Activated naive CD4-positive, alpha-beta T cell treated with anti-CD3 and anti-CD28 coated beads, Interleukin-2, amount 50 U/mL, for 16 hours (primary cell): Measurements from ENCODE around the gene MMP14.
"Not testable (repeated sequence)": the region's sequence is repeated elsewhere in the genome, so short reads cannot be mapped to it uniquely, and the experiment has no call there.

Experiments
- DNase-seq: peaks from one replicate; pipeline ENCODE4 v3.0.0-alpha.2; 2020

The MMP14 gene

GRCh38 chr14:22836301-22837113 lies at the start of gene MMP14:
MMP14 (plus strand) TSS chr14:22836585; CDS start chr14:22836818, 233 bp downstream.
- no peak for DNase-seq

DNA sequence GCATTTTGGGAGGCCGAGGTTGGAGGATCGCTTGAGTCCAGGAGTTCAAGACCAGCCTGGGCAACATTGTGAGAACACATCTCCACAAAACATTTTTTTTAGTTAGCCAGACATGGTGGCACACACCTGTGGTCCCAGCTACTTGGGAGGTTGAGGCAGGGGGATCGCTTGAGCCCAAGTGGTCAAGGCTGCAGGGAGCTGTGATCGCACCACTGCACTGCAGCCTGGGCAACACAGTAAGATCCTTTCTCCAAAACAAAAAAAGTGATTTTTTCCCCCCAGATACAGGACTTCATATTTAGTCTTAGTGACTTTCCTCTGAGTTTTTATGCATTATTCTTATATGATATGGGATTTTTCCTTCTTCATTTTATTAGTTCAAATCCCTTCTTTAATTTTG lies 49.7 kb upstream of the MMP14 start:
- no peak for DNase-seq

DNA sequence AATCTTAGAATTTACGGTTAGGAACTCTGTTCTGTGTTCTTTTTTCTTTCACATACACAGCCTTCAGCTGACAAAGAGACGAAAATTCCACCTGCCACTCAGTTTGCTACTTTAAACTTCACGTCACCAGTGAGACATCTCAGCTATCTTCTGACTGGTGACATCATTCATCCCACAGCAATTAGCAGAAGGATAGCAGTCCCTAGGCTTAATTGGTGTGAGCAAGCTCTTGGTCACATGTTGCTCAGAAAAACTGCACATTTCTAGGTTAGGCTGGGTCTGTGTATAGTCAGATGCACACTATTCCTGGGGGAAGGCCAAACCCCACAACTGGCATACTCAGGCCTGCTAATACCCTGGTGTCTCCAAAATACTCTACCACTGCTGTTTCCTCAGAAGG lies 45.1 kb upstream of the MMP14 start:
- DNase-seq: no peak

GRCh38 chr14:22792158-22792557 lies 44.2 kb upstream of the MMP14 start:
- DNase-seq: no peak

GRCh38 chr14:22793550-22793949 lies 42.8 kb upstream of the MMP14 start:
- DNase-seq: not testable (repeated sequence)

GRCh38 chr14:22793976-22794375 lies 42.4 kb upstream of the MMP14 start:
- DNase-seq: no peak

DNA sequence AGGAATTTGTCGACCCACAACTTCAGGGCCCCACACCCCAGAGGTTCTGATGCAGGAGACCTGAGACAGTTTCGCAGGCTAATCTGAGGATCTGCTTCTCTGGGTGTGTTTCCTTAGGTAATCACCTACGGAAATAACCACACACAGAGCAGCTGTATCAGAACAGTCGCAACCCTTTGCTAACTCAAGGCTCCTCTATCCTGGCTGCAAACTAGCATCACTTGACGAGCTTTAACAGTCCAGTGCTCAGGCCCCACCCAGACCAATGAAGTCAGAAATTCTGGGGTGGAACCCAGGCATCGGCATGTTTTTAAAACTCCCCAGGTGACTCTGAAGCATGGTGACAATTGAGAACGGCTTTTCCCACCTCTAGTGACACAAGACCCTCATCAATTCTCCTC lies 41.8 kb upstream of the MMP14 start:
- no peak for DNase-seq

- no peak for DNase-seq
Observed at GRCh38 chr14:22796087-22796707, 40.2 kb upstream of the MMP14 start.

GRCh38 chr14:22797017-22797917 lies 39.1 kb upstream of the MMP14 start:
- DNase-seq: no peak

- DNase-seq: no peak
Observed at GRCh38 chr14:22798528-22798927, 37.9 kb upstream of the MMP14 start.

- no peak for DNase-seq
Observed at GRCh38 chr14:22800346-22800745, 36.0 kb upstream of the MMP14 start.

GRCh38 chr14:22801716-22802115 lies 34.7 kb upstream of the MMP14 start:
- no peak for DNase-seq

- no peak for DNase-seq
Observed at GRCh38 chr14:22802860-22803686, 33.3 kb upstream of the MMP14 start.

DNA sequence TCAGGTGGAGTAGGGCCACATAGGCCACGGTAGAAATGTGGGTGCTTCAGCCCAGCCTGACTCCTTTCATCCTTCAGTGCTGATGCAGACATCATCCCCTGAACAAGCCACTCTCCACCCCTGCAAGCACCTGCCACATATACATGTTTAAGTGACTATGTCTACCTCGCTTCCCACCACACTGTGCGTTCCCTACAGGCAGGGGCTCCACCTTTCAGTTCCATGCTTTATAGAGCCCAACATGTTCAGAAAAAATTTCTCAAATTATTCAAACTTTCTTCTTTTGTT lies 32.8 kb upstream of the MMP14 start:
- no peak for DNase-seq

GRCh38 chr14:22805235-22805634 lies 31.1 kb upstream of the MMP14 start:
- DNase-seq: not testable (repeated sequence)

DNA sequence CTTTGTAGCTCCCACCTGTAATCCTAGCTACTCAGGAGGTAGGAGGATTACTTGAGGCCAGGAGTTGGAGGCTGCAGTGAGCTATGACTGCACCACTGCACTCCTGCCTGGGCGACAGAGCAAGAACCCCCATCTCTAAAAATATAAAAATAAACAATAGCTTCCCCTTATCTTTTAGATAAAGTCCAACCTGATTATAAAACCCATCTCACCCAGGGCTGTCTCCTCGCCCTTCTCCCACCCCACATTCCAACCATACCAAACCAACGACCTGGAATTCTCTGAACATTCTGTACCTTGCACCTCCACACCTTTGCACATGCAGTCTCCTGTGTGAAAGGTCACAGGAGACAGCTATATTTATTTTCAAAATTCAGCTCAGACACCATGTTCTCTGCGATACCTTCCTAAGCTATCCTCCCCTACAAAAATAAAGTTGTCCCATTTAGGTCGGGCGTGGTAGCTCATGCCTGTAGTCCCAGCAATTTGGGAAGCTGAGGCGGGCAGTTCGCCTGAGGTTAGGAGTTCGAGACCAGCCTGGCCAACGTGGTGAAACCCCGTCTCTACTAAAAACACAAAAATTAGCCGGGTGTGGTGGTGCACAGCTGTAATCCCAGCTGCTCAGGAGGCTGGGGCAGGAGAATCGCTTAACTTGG lies 28.8 kb upstream of the MMP14 start:
- DNase-seq: no peak

DNA sequence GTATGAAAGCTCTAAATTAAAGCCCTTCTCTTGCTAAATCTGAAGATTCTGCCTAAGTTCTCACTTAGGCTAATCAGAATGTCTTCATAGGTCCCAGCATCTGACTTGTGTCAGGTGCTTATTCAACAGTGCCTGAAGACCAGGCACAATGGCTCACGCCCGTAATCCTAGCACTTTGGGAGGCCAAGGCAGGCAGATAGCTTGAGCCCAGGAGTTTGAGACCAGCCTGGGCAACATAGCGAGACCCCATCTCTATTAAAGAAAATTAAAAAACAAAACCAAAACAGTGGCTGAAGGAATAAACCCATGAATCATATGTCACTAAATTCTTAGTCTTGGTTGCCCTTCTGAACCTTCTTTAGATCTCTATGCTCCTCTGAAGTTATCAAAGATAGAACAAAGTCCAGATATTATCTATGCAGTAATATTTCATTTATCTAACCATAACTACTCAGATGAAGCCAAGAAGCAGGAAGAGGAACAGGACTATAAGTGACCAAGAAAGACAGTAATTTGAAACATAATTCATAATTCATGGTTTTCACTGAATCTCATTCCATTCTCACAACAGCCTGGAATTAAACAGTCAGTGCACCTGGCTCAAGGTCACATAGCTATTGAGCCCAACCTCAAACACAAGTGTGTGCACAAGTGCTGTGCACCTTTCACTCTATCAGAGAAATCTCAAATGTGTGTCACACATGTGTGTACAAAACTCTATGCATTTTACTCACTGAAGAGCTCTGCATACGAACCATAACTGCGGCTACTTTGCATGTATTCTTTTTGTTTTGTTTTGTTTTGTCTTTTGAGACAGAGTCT lies 27.8 kb upstream of the MMP14 start:
- no peak for DNase-seq

DNA sequence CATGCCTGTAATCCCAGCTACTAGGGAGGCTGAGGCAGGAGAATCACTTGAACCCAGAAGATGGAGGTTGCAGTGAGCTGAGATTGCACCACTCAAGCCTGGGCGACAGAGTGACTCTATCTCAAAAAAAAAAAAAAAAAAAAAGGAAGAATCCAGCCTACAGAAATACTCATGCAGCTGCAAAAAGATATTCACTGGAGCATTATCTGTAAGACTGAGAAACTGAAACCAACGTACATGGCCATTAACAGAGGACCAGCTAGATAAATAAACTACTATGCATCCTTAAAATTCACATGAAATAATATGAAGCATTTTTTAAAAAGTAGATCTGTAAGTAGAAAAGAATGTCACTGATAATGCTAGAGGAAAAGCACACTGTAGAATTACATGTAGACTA lies 24.7 kb upstream of the MMP14 start:
- DNase-seq: no peak

- no peak for DNase-seq
Observed at GRCh38 chr14:22812744-22813143, 23.6 kb upstream of the MMP14 start.

GRCh38 chr14:22813145-22813544 lies 23.2 kb upstream of the MMP14 start:
- DNase-seq: no peak

- DNase-seq: no peak
Observed at GRCh38 chr14:22814373-22814772, 22.0 kb upstream of the MMP14 start.
